Right hindlimb (tissue), 1 donor: Measurements from ENCODE around the gene HNRNPH1.

Source experiments
- DNase-seq: peaks from one replicate; pipeline ENCODE4 v3.0.0-alpha.2; 2018

The HNRNPH1 gene

GRCh38 chr5:179601871-179602625 lies 21.4 kb downstream of the HNRNPH1 start:
- no peak for DNase-seq

GRCh38 chr5:179599973-179600372 lies 23.5 kb downstream of the HNRNPH1 start:
- DNase-seq = no peak

GRCh38 chr5:179599566-179599965 lies 23.9 kb downstream of the HNRNPH1 start:
- no peak for DNase-seq

DNA sequence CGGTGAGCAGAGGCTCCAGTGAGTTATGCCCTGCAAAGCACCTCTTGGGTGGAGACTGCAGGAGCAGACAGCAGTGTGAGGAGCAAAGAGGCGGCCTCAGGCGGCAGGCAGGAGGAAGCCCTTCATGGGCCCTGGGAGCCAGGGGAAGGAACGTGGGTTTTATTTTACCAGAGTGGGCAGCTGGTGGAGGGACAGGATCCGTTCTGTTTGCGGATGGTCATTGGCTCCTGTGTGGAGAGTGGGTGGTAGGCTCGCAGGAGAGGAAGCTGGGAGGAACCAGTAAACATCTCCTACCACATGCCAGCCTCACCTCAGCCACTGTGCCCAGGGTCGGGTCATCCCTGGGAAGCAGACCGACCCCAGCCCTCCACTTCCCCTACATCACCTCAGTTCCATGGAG lies 24.4 kb downstream of the HNRNPH1 start:
- no peak for DNase-seq

- DNase-seq = no peak
Measured at GRCh38 chr5:179596421-179596820, 27.1 kb downstream of the HNRNPH1 start.

DNA sequence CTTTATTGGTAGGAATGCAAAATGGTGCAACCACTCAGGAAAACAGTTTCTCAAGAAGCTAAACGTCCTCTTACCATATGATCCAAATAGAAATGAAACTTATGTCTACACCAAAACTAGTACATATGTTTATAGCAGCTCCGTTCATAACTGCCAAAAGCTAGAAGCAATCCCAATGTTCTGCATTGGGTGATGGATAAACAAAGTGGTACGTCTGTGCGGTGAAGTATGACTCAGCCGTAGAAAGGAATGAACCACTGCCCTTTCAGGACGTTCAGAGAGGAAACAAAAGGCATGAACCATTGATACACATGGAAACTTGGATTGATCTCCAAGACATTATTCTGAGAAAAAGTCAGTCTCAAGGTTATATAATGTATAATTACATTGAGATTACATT lies 27.6 kb downstream of the HNRNPH1 start:
- no peak for DNase-seq

DNA sequence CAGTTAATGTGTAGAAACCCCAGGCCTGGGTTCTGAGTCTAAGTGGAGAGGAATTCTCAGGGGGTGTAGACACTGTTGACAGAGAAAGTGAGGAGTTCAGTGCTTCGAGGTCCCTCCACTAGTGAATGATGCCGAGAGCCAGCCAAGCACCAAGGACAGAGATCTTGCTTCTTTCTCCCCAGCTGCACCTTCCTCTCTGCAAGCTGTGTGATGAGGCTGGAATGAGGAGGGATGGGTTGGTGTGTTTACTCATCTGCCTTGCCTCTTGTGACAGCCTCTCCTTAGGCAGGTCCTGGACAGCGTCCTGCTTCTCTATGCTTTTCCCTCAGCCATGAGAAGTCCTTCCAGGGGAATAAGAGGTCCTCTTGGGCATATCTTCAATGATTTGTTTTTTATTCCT lies 35.3 kb downstream of the HNRNPH1 start:
- DNase-seq = no peak

GRCh38 chr5:179585941-179586401 lies 37.5 kb downstream of the HNRNPH1 start:
- DNase-seq = no peak

GRCh38 chr5:179577286-179577960 lies 46.0 kb downstream of the HNRNPH1 start:
- DNase-seq = no peak

DNA sequence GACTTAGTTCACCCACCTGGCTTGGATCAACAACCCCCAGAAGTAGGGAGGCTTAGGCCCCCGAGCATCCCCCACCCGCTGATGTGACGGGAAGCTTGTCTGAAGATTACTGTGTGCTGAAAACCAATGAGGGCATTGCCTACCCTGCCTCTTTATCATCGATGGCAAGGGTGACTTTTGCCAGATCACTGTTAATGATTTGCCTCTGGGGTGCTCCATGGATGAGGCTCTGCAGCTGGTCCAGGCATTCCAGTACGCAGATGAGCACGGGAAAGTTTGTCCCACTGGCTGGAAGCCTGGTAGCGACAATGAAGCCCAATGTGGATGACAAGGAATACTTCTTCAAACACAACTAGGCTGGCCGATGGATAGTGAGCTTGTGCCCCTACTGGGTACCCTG lies 51.1 kb downstream of the HNRNPH1 start:
- no peak for DNase-seq

GRCh38 chr5:179568721-179569120 lies 54.8 kb downstream of the HNRNPH1 start:
- no peak for DNase-seq

- no peak for DNase-seq
Measured at GRCh38 chr5:179564526-179564925, 58.9 kb downstream of the HNRNPH1 start.
